RWPE2 (cell line): Measurements from ENCODE around the gene PRF1.

Experiments used
- ATAC-seq: fragments of 200-7000 bp; cut with Tn5 transposase; 3 replicates; pipeline ENCODE4 v1.9.1; 2021; ENCODE audit warnings: low read depth
- DNase-seq: peaks from one replicate; pipeline ENCODE4 v3.0.0-alpha.2; 2020; ENCODE audit warnings: low spot score
- H3K27ac ChIP-seq: fragments of 450-650 bp; 2 replicates; pipeline ENCODE4 v1.5.1; 2017; ENCODE audit warnings: mild to moderate bottlenecking; ENCODE audit not compliant: poor library complexity, severe bottlenecking
- H3K27me3 ChIP-seq: fragments of 250-450 bp; sonication (Bioruptor Pico); 2 replicates; pipeline ENCODE4 v1.5.1; 2021; ENCODE audit warnings: mild to moderate bottlenecking, moderate library complexity; ENCODE audit not compliant: insufficient read depth, poor library complexity, severe bottlenecking
- H3K36me3 ChIP-seq: fragments of 250-450 bp; sonication (Bioruptor Pico); 2 replicates; pipeline ENCODE4 v1.5.1; 2020; ENCODE audit warnings: low read depth, mild to moderate bottlenecking, moderate library complexity
- H3K4me1 ChIP-seq: fragments of 250-450 bp; sonication (Bioruptor Pico); 2 replicates; pipeline ENCODE4 v1.5.1; 2021; ENCODE audit warnings: mild to moderate bottlenecking, moderate library complexity; ENCODE audit not compliant: insufficient read depth, poor library complexity, severe bottlenecking
- H3K4me3 ChIP-seq: fragments of 250-450 bp; sonication (Bioruptor Pico); 2 replicates; pipeline ENCODE4 v1.5.1; 2021; ENCODE audit warnings: mild to moderate bottlenecking, moderate library complexity; ENCODE audit not compliant: severe bottlenecking
- H3K9me3 ChIP-seq: fragments of 250-450 bp; sonication (Bioruptor Pico); 2 replicates; pipeline ENCODE4 v1.5.1; 2021; ENCODE audit warnings: mild to moderate bottlenecking, moderate library complexity; ENCODE audit not compliant: severe bottlenecking
- TF ChIP-seq, protein P1 (sequence below): fragments of 450-650 bp; IDR thresholded peaks from one replicate; pipeline ENCODE4 v1.5.1; 2017; ENCODE audit warnings: mild to moderate bottlenecking, moderate library complexity; ENCODE audit not compliant: poor library complexity, severe bottlenecking

The PRF1 gene

DNA sequence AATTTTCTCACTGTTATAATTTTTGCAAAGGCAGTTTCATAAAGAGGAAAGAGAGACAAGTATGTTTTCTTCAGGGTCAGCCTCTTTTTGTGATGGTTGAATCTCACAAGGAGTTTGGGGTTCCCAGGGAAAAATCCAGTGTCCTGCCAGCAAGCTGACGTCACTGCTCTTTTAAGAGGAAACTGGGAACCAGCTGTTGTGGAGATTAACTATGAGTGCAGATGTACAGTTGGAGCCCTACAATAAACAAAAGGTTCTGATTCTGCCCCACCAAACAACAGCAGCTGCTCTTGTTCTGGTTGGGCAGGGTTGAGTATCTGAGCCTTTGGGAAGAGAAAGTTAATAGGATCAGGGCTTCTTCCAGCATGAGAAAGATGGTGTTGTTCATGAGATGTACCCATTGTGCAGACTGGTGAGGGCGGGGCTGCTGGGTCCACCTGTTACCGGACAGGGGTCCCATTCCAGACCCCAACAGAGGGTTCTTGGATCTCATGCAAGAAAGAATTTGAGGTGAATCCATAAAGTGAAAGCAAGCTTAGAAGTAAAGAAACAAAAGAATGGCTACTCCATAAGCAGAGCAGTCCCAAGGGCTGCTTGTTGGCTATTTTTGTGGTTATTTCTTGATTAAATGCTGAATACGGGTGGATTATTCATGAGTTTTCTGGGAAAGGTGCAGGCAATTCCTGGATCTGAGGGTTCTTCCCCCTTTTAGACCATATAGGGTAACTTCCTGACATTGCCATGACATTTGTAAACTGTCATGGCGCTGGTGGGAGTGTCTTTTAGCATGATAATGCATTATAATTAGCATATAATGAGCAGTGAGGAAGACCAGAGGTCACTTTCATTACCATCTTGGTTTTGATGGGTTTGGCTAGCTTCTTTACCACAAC lies 12.5 kb downstream of the PRF1 start:
- no peak for DNase-seq
- no peak for ATAC-seq
- no peak overlapping the region for H3K27ac ChIP-seq
- H3K4me3 ChIP-seq, result no peak overlapping the region
- no peaks in the 10 kb centered on the region for H3K4me1 ChIP-seq
- H3K27me3 ChIP-seq, result no peaks in the 10 kb centered on the region
- H3K9me3 ChIP-seq, result no peaks in the 10 kb centered on the region
- H3K36me3 ChIP-seq, result no peaks in the 10 kb centered on the region
- TF ChIP-seq, protein P1, sequence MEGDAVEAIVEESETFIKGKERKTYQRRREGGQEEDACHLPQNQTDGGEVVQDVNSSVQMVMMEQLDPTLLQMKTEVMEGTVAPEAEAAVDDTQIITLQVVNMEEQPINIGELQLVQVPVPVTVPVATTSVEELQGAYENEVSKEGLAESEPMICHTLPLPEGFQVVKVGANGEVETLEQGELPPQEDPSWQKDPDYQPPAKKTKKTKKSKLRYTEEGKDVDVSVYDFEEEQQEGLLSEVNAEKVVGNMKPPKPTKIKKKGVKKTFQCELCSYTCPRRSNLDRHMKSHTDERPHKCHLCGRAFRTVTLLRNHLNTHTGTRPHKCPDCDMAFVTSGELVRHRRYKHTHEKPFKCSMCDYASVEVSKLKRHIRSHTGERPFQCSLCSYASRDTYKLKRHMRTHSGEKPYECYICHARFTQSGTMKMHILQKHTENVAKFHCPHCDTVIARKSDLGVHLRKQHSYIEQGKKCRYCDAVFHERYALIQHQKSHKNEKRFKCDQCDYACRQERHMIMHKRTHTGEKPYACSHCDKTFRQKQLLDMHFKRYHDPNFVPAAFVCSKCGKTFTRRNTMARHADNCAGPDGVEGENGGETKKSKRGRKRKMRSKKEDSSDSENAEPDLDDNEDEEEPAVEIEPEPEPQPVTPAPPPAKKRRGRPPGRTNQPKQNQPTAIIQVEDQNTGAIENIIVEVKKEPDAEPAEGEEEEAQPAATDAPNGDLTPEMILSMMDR, result no peak

DNA sequence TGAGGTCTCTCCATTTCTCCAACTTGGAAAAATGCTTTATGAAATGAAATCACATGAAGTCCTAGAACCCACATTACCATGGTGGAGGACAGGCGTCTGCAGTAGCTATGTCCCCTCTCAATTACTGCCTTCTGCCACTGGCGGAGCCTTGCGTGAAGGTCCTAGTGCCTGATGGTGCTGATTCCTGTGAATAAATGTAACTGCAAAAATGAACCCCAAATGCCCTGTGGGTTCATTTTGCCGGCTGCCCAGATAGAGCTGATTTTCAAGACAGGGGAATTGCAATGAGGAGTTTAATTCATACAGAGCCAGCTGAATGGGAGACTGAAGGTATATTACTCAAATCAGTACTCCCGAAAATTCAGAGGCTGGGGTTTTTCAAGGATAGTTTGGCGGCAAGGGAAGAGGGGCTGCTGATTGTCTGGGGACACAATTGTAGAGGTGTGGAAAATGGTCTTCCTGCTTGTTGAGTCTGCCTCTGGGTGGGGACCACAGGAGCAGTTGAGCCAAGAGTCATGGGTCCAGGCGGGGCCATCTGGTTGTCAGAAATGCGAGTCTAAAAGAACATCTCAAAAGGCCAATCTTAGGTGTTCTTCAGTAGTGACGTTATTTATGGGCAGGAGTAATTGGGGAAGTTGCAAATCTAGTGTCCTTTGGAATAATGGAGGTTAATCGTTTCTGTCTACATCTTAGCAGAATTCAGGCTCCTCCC lies 13.5 kb downstream of the PRF1 start:
- no peaks in the 10 kb centered on the region for H3K9me3 ChIP-seq
- ATAC-seq (no peak), DNase-seq (no peak)
- H3K36me3 ChIP-seq, result no peaks in the 10 kb centered on the region
- H3K4me3 ChIP-seq, result no peak overlapping the region
- no peaks in the 10 kb centered on the region for H3K27me3 ChIP-seq
- no peaks in the 10 kb centered on the region for H3K4me1 ChIP-seq
- TF ChIP-seq, protein P1, result no peak
- H3K27ac ChIP-seq, result no peak overlapping the region

DNA sequence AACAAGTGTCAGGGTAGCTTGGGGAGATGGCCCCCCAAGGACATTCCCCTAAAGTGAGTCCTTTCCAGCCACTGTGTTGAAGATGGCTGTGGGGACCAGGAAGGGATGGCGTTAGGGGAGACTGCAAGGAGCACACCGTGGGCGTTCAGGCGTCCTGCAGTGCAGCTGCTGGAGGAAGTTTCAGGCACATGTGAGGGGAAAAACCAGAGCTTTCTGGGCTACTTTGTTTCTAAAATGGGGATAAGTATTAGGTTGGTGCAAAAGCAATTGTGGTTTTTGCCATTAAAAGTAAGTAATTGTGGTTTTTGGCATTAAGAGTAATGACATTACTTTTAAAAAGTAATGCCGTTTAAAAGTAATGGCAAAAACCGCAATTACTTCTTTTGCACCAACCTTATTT lies 14.3 kb downstream of the PRF1 start:
- Histone ChIP-seq H3K27ac (no peak overlapping the region), H3K9me3 (no peaks in the 10 kb centered on the region), H3K36me3 (no peaks in the 10 kb centered on the region), H3K4me1 (no peaks in the 10 kb centered on the region), H3K4me3 (no peak overlapping the region), H3K27me3 (no peaks in the 10 kb centered on the region)
- no peak for DNase-seq
- ATAC-seq, result no peak
- TF ChIP-seq, protein P1, result no peak

DNA sequence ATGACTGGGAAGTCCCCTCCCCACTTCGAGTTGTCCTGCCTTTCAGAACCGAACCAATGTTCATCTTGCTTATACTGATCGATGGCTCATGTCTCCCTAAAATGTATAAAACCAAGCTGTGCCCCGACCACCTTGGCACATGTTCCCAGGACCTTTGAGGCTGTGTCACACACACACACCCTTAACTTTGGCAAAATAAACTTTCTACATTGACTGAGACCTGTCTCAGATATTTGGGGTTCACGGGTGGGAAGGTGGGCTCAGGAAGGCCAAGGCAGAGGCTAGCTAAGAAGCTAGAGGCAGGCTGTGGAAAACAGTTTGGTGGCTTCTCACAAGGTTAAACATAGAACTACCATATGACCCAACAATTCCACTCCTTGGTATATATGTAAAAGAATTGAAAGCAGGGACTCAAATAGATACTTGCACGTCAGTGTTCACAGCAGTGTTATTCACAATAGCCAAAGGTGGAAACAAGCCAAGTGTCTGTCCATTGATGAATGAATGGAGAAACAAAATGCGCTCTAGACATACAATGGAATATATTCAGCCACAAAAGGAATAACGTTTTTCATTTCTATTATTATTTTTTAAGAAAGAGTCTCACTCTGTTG lies 15.4 kb downstream of the PRF1 start:
- H3K4me1 ChIP-seq, result no peaks in the 10 kb centered on the region
- no peak for ATAC-seq

More for the DNA sequence above, 15.4 kb downstream of the PRF1 start:
- TF ChIP-seq, protein P1, result no peak
- Histone ChIP-seq H3K27ac (no peak overlapping the region), H3K36me3 (no peaks in the 10 kb centered on the region), H3K9me3 (no peaks in the 10 kb centered on the region), H3K27me3 (no peaks in the 10 kb centered on the region), H3K4me3 (no peak overlapping the region)
- DNase-seq, result no peak
